ENCODE data around the gene TOR1AIP2. TPM values are rescaled to one million over a fixed set of nuclear protein-coding genes. Genes with fewer than 3 reads are reported as not detected.
A peak's percentile ranks its signal among the peaks of the same experiment; 100 is the strongest.

TOR1AIP2 gene
- total RNA-seq, 4 donors from 2014 or later = 70.1 to 115 (median 86.9) TPM

DNA sequence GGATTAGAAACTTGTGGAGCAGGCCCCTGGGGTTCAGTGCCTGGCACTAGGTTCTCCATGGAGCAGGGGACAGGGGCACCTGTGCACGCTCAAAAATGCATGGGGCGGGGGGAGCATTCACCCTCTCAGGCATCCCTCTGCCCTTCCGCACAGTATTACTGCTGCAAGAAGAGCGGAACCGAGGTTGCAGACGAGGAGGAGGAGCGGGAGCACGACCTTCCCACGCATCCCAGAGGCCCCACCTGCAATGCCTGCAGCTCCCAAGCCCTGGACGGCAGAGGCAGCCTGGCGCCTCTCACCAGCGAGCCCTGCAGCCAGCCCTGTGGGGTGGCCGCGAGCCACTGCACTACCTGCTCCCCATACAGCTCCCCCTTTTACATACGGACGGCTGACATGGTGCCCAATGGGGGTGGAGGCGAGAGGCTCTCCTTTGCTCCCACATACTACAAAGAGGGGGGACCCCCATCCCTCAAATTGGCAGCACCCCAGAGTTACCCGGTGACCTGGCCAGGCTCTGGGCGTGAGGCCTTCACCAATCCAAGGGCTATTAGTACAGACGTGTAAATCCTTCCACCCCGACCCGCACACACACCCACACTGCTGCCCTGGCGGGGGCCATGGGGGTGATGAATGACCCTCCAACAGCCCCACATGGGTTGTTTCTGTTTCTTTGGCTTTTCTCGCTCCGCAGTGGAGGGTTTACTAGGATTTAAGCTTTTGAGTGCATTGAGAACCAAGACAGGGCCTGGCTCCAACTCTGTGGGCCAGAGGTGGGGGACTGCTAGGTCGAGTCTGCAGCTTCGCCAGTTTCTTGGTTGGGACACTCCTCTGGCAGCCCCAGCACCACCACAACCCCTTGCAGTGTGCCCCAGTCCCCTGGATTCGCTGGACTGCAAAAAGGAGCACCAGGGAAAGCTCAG lies 63.7 kb downstream of the TOR1AIP2 start:
- no peaks in the 10 kb centered on the region for H3K27me3 ChIP-seq
- intact Hi-C loops (cut with DNase I) = loop anchor here (10.0 kb wide), 1 partner anchor 61 kb away; the partner anchor contains the start of gene TOR1AIP2
- no peak for DNase-seq
- 80 to 81% methylated on average over 23 to 27 of the region's 28 CpGs for WGBS, 2 donors
- H3K9me3 ChIP-seq = no peaks in the 10 kb centered on the region
- peak overlapping the region in 1 of 3 donors; percentile 29 for H3K4me3 ChIP-seq (replicated peaks in 1 of 3)
- no peak for TF ChIP-seq CTCF (IDR thresholded peaks at IDR 0.05)
- TF ChIP-seq POLR2A (IDR thresholded peaks at IDR 0.05) = no peak
- H3K27ac ChIP-seq = peak overlapping the region in 1 of 3 donors; percentile 67
- H3K36me3 ChIP-seq = no peaks in the 10 kb centered on the region
- H3K4me1 ChIP-seq = peaks cover 16 to 23% of the 10 kb centered on the region in 2 donors

DNA sequence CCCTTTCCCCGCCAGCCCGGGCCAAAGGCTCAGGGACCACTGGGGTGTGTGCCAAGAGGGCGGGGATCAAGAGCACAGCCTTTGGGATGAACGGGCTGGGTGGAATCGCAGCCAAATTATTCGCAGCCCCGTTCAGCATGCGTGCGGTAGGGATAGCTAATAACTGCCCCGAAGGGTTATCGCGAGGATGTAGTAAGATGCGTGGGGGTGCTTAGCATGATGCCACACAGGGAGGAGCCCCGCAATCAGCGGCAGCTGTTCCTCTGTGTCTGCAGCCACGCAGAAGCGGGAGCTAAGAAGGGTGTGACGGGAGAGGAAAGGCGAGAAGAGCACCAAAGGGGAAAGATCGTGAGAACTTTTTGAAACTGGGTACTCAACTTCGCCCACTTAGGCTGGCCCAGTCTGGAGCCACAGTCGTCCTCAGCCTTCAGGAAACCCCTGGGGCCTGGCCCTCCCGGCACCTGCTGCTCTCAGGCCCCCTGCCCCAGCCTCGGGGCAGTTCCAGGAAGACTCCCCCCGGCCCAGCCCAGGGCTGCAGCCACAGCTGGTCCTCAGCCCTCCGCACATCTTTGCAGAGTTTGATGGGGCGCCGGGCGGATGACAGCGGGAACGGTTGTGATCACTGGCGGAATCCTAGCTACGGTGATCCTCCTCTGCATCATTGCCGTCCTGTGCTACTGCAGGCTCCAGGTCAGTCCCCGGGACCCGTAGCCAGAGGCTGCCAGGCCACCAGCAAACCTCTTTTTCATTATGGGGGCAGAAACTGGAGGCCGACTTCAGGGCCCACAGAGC lies 64.9 kb downstream of the TOR1AIP2 start:
- Histone ChIP-seq H3K36me3 (no peaks in the 10 kb centered on the region), H3K4me3 (replicated peaks in 1 of 3) (no peak overlapping the region), H3K27ac (no peak overlapping the region), H3K27me3 (no peaks in the 10 kb centered on the region), H3K4me1 (peaks cover 16 to 23% of the 10 kb centered on the region in 2 donors), H3K9me3 (no peaks in the 10 kb centered on the region)
- TF ChIP-seq CTCF (IDR thresholded peaks at IDR 0.05) = no peak
- no peak for DNase-seq
- intact Hi-C loops (cut with DNase I) = loop anchor here (10.0 kb wide), 1 partner anchor 62 kb away; the partner anchor contains the start of gene TOR1AIP2
- 88% methylated on average over 24 to 35 of the region's 37 CpGs for WGBS, 2 donors

- 82 to 85% methylated on average over 7 of the region's 7 CpGs for WGBS, 2 donors
- intact Hi-C loops (cut with DNase I) = loop anchor here (10.0 kb wide), 1 partner anchor 64 kb away; the partner anchor contains the start of gene TOR1AIP2
- TF ChIP-seq POLR2A (IDR thresholded peaks at IDR 0.05) (no peak), CTCF (IDR thresholded peaks at IDR 0.05) (no peak)
- H3K9me3 ChIP-seq = no peaks in the 10 kb centered on the region
- H3K27me3 ChIP-seq = no peaks in the 10 kb centered on the region
- H3K27ac ChIP-seq = no peak overlapping the region
- H3K4me3 ChIP-seq (replicated peaks in 1 of 3) = no peak overlapping the region
- peaks cover 4 to 10% of the 10 kb centered on the region in 2 donors for H3K4me1 ChIP-seq
- DNase-seq = no peak
- H3K36me3 ChIP-seq = no peaks in the 10 kb centered on the region
Measured at GRCh38 chr1:179810367-179810715, 67.3 kb downstream of the TOR1AIP2 start.

DNA sequence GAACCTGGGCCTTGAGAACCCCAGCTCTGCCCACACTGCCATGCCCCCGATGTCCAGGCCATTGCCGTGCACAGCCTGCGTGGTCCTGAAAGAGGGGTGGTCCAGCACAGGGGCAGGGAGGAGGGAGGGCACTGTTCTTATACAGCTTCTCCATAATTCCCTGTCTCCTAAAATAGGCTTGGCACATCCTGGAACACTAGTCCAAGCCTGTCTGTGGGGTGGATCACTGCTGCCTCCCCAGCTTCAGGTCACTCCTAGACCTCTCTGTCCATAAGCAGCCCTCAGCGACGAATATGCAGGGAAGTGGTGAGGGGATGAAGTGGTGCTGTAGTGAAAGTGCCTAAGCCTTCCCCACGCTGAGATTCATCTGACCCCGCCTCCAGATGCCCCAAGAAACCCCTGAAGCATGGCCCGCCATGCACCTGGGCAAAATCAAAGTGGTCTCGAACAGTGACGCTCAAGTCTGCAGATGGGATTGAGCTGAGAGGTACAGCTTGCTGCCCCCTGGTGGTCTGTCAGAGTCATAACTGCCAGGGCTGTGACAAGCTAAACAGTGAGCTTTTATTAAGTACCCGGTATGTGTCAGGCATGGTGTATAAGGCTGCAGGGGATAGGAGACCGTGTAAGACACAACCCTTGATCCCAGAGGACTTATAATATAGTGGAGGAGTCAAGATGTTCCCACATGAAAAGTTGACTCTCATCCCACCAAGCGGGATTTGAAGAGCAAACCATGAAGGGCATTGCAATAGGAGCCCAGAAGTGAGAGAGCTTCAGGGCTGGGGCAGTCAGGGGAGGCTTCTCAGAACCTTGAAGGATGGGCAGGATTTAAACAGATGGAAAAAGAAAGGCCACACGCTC lies 67.9 kb downstream of the TOR1AIP2 start:
- Histone ChIP-seq H3K27ac (no peak overlapping the region), H3K9me3 (no peaks in the 10 kb centered on the region), H3K36me3 (no peaks in the 10 kb centered on the region), H3K4me1 (peaks cover 3 to 8% of the 10 kb centered on the region in 2 donors), H3K4me3 (replicated peaks in 1 of 3) (no peak overlapping the region), H3K27me3 (no peaks in the 10 kb centered on the region)
- TF ChIP-seq POLR2A (IDR thresholded peaks at IDR 0.05) (no peak), CTCF (IDR thresholded peaks at IDR 0.05) (peak; percentile 77 to 93 (median 90))
- intact Hi-C loops (cut with DNase I) = loop anchor here (2.0 to 10.0 kb wide), 2 partner anchors 65 to 103 kb away; partner anchors contain the start of gene TOR1AIP2
- peak; percentile 61 to 71 for DNase-seq
- 39 to 43% methylated on average over 14 of the region's 14 CpGs for WGBS, 2 donors

All from thyroid gland (tissue), 4 donors.